Measurements from ENCODE around the gene SEC14L3. TPM values are rescaled to one million over a fixed set of nuclear protein-coding genes. Genes with fewer than 3 reads are reported as not detected.

SEC14L3 gene
- total and polyA plus RNA-seq, 2 of the 13 experiments (the other 11 are each of a cell fraction or from before 2014, with no cell fraction given): not detected

- no TSS peak for BruUV-seq (replicated peaks)
- FAIRE-seq (no peak), ATAC-seq (no peak), DNase-seq (ENCODE audit: low spot score) (no peak)
- no peaks in the 10 kb centered on the region for H4K20me1 ChIP-seq (ENCODE audit: insufficient read depth, low read length)
- H3K27me3 ChIP-seq (ENCODE audit: control insufficient read depth in 1 of 2, insufficient read depth in 2 of 2, low read length in 2 of 2): no peaks in the 10 kb centered on the region
- no peaks in the 10 kb centered on the region for H3K36me3 ChIP-seq (replicated peaks in 1 of 2; ENCODE audit: control insufficient read depth in 1 of 2, insufficient read depth in 2 of 2, low read length in 2 of 2)
- ChIA-PET POLR2A (no interaction called here), CTCF (ENCODE audit: low intra/inter-chr PET ratio, low total read pairs) (no interaction called here)
- H3K4me2 ChIP-seq (ENCODE audit: low read depth, low read length): no peak overlapping the region
- no peak overlapping the region for H3K9ac ChIP-seq (ENCODE audit: insufficient read depth, low read depth, low read length)
- 91% methylated on average over 9 of the region's 12 CpGs for WGBS (ENCODE audit: low lambda C conversion rate)
- intact Hi-C loops (cut with micrococcal nuclease; ENCODE audit: unreplicated experiment): no loop called here
- H3K27ac ChIP-seq (ENCODE audit: extremely low read length, insufficient read depth, low read length): no peak overlapping the region
- H3K4me3 ChIP-seq (replicated peaks in 1 of 3; ENCODE audit: insufficient read depth in 1 of 3, low read depth in 2 of 3, low read length in 3 of 3): no peak overlapping the region
- H3K9me3 ChIP-seq (ENCODE audit: low read length): no peaks in the 10 kb centered on the region
- TF ChIP-seq KDM5A (IDR thresholded peaks at IDR 0.05; ENCODE audit: borderline replicate concordance, low read length): 0 out of 2 replicates have a peak, but pooled peaks have one; percentile 10
- TF ChIP-seq ZNF296 (CRISPR knock-in tag; conservative IDR thresholded peaks at IDR 0.05): no peak
- H3K4me1 ChIP-seq (ENCODE audit: insufficient read depth, low read length): peaks cover 56% of the 10 kb centered on the region
- H2AFZ ChIP-seq (ENCODE audit: low read length): no peak overlapping the region
- no peaks in the 10 kb centered on the region for H3K79me2 ChIP-seq (ENCODE audit: insufficient read depth, low read length)
- in situ Hi-C loops (cut with HindIII; ENCODE audit: extremely low pct_ligation_motif_present, low pct_unique_long_range_greater_than_20kb): no loop called here
Measured at GRCh38 chr22:30503551-30503950, 31.7 kb upstream of the SEC14L3 start.

GRCh38 chr22:30502911-30503310 lies 31.1 kb upstream of the SEC14L3 start:
- Histone ChIP-seq H4K20me1 (ENCODE audit: insufficient read depth, low read length) (no peaks in the 10 kb centered on the region), H3K4me3 (replicated peaks in 1 of 3; ENCODE audit: insufficient read depth in 1 of 3, low read depth in 2 of 3, low read length in 3 of 3) (no peak overlapping the region), H3K27me3 (ENCODE audit: control insufficient read depth in 1 of 2, insufficient read depth in 2 of 2, low read length in 2 of 2) (no peaks in the 10 kb centered on the region), H2AFZ (ENCODE audit: low read length) (no peak overlapping the region), H3K9me3 (ENCODE audit: low read length) (no peaks in the 10 kb centered on the region), H3K27ac (ENCODE audit: extremely low read length, insufficient read depth, low read length) (no peak overlapping the region), H3K79me2 (ENCODE audit: insufficient read depth, low read length) (no peaks in the 10 kb centered on the region), H3K36me3 (replicated peaks in 1 of 2; ENCODE audit: control insufficient read depth in 1 of 2, insufficient read depth in 2 of 2, low read length in 2 of 2) (no peaks in the 10 kb centered on the region), H3K4me2 (ENCODE audit: low read depth, low read length) (no peak overlapping the region), H3K9ac (ENCODE audit: insufficient read depth, low read depth, low read length) (no peak overlapping the region), H3K4me1 (ENCODE audit: insufficient read depth, low read length) (peaks cover 59% of the 10 kb centered on the region)
- intact Hi-C loops (cut with micrococcal nuclease; ENCODE audit: unreplicated experiment) (no loop called here), in situ Hi-C loops (cut with HindIII; ENCODE audit: extremely low pct_ligation_motif_present, low pct_unique_long_range_greater_than_20kb) (no loop called here)
- ATAC-seq: no peak
- 61% methylated on average over 3 of the region's 3 CpGs for WGBS (ENCODE audit: low lambda C conversion rate)
- no peak for FAIRE-seq
- no peak for TF ChIP-seq ADNP (CRISPR knock-in tag; IDR thresholded peaks at IDR 0.05)
- ChIA-PET POLR2A (no interaction called here), CTCF (ENCODE audit: low intra/inter-chr PET ratio, low total read pairs) (no interaction called here)
- no peak for DNase-seq (ENCODE audit: low spot score)
- BruUV-seq (replicated peaks): no TSS peak

Data from HepG2 (cell line).